H1 (cell line): ENCODE measurements around the gene REPIN1. TPM values are rescaled to one million over a fixed set of nuclear protein-coding genes. Genes with fewer than 3 reads are reported as not detected.

Source experiments
- BRCA1 ChIP-seq: IDR thresholded peaks from 2 replicates; pipeline ENCODE4 v1.6.1; 2012; ENCODE audit warnings: low read depth, low read length, improper control_type of control experiment
- KDM5A ChIP-seq: fragments of 200-600 bp; IDR thresholded peaks from 2 replicates; pipeline ENCODE4 v1.7.1; 2012; ENCODE audit warnings: mild to moderate bottlenecking, low read length, inconsistent platforms, mixed read lengths
- SIN3A ChIP-seq, 2 experiments: IDR thresholded peaks in 1 of 2; conservative IDR thresholded peaks in 1 of 2; 2 replicates each; pipeline ENCODE4 v1.6.1; 2011 to 2012; ENCODE audit warnings: low read length in 2 of 2, improper control_type of control experiment in 1 of 2, low read depth in 1 of 2, mild to moderate bottlenecking in 1 of 2
- TEAD4 ChIP-seq: IDR thresholded peaks from 2 replicates; pipeline ENCODE4 v1.6.1; 2012; ENCODE audit warnings: low read depth, low read length, inconsistent platforms, mixed read lengths
- polyA plus RNA-seq, 7 experiments: library from polyadenylated mRNA; depleted of rRNA in 3 of 7; stranded (reverse) in 5 of 7; unstranded in 2 of 7; fragments of >200 nt in 5 of 7; fragments of 200-250 nt in 2 of 7; gene quantifications; 1 replicate in 5 of 7; 2 replicates in 1 of 7; 4 replicates in 1 of 7; pipeline versions ENCODE4 v1.2.1 to v1.2.3, GENCODE V29; 2011 to 2013; ENCODE audit warnings: missing spikeins in 2 of 7, mixed read lengths in 2 of 7
- total RNA-seq: library from RNA; stranded (reverse); fragmentation: NEBNext Ultra II Directional; extraction: Animal tissue kit (Norgen Biotek cat#: 25700); gene quantifications from 2 replicates; pipeline ENCODE4 v1.2.1, GENCODE V29; 2021

Gene REPIN1
- total and polyA plus RNA-seq, 2 of the 8 experiments (the other 6 are each of a cell fraction or from before 2014, with no cell fraction given): 98.6 to 125 TPM

DNA sequence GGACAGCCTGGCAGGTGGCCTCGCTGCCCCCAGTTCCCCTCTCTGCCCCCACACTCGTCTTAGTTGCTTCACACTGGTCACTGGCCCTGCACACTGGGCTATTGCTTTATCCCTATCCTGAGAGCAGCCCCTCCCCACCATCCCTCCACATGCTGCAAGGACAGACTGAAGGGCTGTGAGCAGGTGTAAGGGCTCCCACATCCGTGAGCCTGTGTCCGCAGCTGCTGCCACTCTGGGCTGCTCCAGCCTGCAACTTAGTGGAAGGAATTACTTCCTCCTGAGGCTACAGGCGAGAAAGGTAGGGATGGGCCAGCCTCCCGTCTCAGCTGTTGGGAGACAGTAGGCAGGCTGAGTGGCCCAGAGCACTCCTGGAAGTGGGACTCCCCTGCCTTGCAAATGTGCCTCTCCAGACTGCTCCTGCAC lies 31.0 kb upstream of the REPIN1 start (continued):
- TF ChIP-seq BRCA1 (no peak), TEAD4 (no peak), KDM5A (no peak), SIN3A (conservative IDR thresholded peaks at IDR 0.05 in 1 of 2, IDR thresholded peaks at IDR 0.05 in 1 of 2; ENCODE audit: low read depth in 1 of 2, low read length in 2 of 2) (no peak)
